ENCODE results near the gene SRRM4. TPM values are rescaled to one million over a fixed set of nuclear protein-coding genes. Genes with fewer than 3 reads are reported as not detected.

SRRM4 gene
- total RNA-seq, 1 experiment from 2014 or later, result not detected

Other genes with a start within 250 kb of the SRRM4 start
- 18.2 and 22.3 TPM in 2 replicates for gene HSPB8, start 197.4 kb downstream of the SRRM4 start, total RNA-seq (2014; rRNA removed; shearing (Covaris generic); ENCODE audit: low replicate concordance)